ENCODE measurements around the gene TMEM263. TPM values are rescaled to one million over a fixed set of nuclear protein-coding genes. Genes with fewer than 3 reads are reported as not detected.

TMEM263 gene
- total RNA-seq = 25.3 TPM
- 46.4 TPM for polyA plus RNA-seq
- long read RNA-seq, donor 1 = 0 reads
- long read RNA-seq, donor 2 = 0 reads
- long read RNA-seq, donor 3, transcript TMEM263-201 (4 exons, 3,362 nt) = major isoform, 10 of 16 reads
- long read RNA-seq, donor 3, partial matches to known transcripts = 0 of 16 reads
- long read RNA-seq, donor 3, other reads (novel, unspliced or antisense) = 0 of 16 reads
- long read RNA-seq, donor 4, partial matches to known transcripts = 0 of 2 reads
- long read RNA-seq, donor 4, other reads (novel, unspliced or antisense) = 0 of 2 reads
- long read RNA-seq, donor 5, transcript TMEM263-201 (4 exons, 3,362 nt) = major isoform, 5 of 12 reads
- long read RNA-seq, donor 5, transcript TMEM263-204 (3 exons, 3,349 nt) = major isoform, 5 of 12 reads
- long read RNA-seq, donor 5, partial matches to known transcripts = 0 of 12 reads
- long read RNA-seq, donor 5, other reads (novel, unspliced or antisense) = 0 of 12 reads
- long read RNA-seq, donor 6, transcript TMEM263-204 (3 exons, 3,349 nt) = major isoform, 11 of 13 reads
- long read RNA-seq, donor 6, partial matches to known transcripts = 0 of 13 reads
- long read RNA-seq, donor 6, other reads (novel, unspliced or antisense) = 0 of 13 reads
- long read RNA-seq, donor 7, transcript TMEM263-201 (4 exons, 3,362 nt) = minor isoform, 6 of 29 reads
- long read RNA-seq, donor 7, transcript TMEM263-204 (3 exons, 3,349 nt) = major isoform, 19 of 29 reads
- long read RNA-seq, donor 7, partial matches to known transcripts = 0 of 29 reads
- long read RNA-seq, donor 7, other reads (novel, unspliced or antisense) = 0 of 29 reads
- long read RNA-seq, donor 8, transcript TMEM263-204 (3 exons, 3,349 nt) = major isoform, 7 of 9 reads
- long read RNA-seq, donor 8, partial matches to known transcripts = 0 of 9 reads
- long read RNA-seq, donor 8, other reads (novel, unspliced or antisense) = 0 of 9 reads
- long read RNA-seq, donor 9, transcript TMEM263-201 (4 exons, 3,362 nt) = major isoform, 8 of 16 reads
- long read RNA-seq, donor 9, transcript TMEM263-204 (3 exons, 3,349 nt) = minor isoform, 7 of 16 reads
- long read RNA-seq, donor 9, partial matches to known transcripts = 0 of 16 reads
- long read RNA-seq, donor 9, other reads (novel, unspliced or antisense) = 0 of 16 reads
- long read RNA-seq, donor 10, transcript TMEM263-201 (4 exons, 3,362 nt) = major isoform, 7 of 13 reads
- long read RNA-seq, donor 10, transcript TMEM263-204 (3 exons, 3,349 nt) = minor isoform, 5 of 13 reads
- long read RNA-seq, donor 10, partial matches to known transcripts = 0 of 13 reads
- long read RNA-seq, donor 10, other reads (novel, unspliced or antisense) = 0 of 13 reads

GRCh38 chr12:106955377-106956047 is at the start of gene TMEM263:
Gene TMEM263, plus strand, starts transcription at chr12:106955907. Its CDS starts 11,210 bp downstream, at chr12:106967117.
- Histone ChIP-seq H3K27me3 (ENCODE audit: control insufficient read depth in 2 of 2, insufficient read depth in 1 of 2, low read length in 1 of 2) (no peaks in the 10 kb centered on the region), H3K27ac (ENCODE audit: low read depth in 1 of 2, low read length in 1 of 2) (peak within 1 kb of the TSS; percentile 89 to 95), H3K4me1 (ENCODE audit: control insufficient read depth in 2 of 2, insufficient read depth in 2 of 2, low read length in 2 of 2) (peaks cover 7% of the 10 kb centered on the region in 2 donors), H3K4me3 (ENCODE audit: low read length in 2 of 2) (peak within 1 kb of the TSS; percentile 89 to 99), H3K9me3 (ENCODE audit: control insufficient read depth in 2 of 2, insufficient read depth in 1 of 2, low read length in 1 of 2) (no peaks in the 10 kb centered on the region), H3K36me3 (ENCODE audit: control insufficient read depth in 2 of 2, insufficient read depth in 2 of 2, low read length in 1 of 2) (no peaks in the 10 kb centered on the region)
- WGBS = under 1% methylated on average over 88 of the region's 88 CpGs
- peak; percentile 74 to 97 (median 94) for DNase-seq (ENCODE audit: low read depth in 6 of 9, low spot score in 9 of 9)

- H3K4me3 ChIP-seq (ENCODE audit: low read length in 2 of 2) = no peak overlapping the region
- 76% methylated on average over 2 of the region's 2 CpGs for WGBS
- DNase-seq (ENCODE audit: low read depth in 6 of 9, low spot score in 9 of 9) = no peak
- H3K36me3 ChIP-seq (ENCODE audit: control insufficient read depth in 2 of 2, insufficient read depth in 2 of 2, low read length in 1 of 2) = no peaks in the 10 kb centered on the region
- H3K27ac ChIP-seq (ENCODE audit: low read depth in 1 of 2, low read length in 1 of 2) = no peak overlapping the region
- no peaks in the 10 kb centered on the region for H3K9me3 ChIP-seq (ENCODE audit: control insufficient read depth in 2 of 2, insufficient read depth in 1 of 2, low read length in 1 of 2)
- H3K4me1 ChIP-seq (ENCODE audit: control insufficient read depth in 2 of 2, insufficient read depth in 2 of 2, low read length in 2 of 2) = peaks cover 0 to 4% of the 10 kb centered on the region in 2 donors
- H3K27me3 ChIP-seq (ENCODE audit: control insufficient read depth in 2 of 2, insufficient read depth in 1 of 2, low read length in 1 of 2) = peaks cover 11 to 32% of the 10 kb centered on the region in 2 donors
Observed at GRCh38 chr12:106906715-106907114, 49.0 kb upstream of the TMEM263 start.

- Histone ChIP-seq H3K4me3 (ENCODE audit: low read length in 2 of 2) (no peak overlapping the region), H3K27me3 (ENCODE audit: control insufficient read depth in 2 of 2, insufficient read depth in 1 of 2, low read length in 1 of 2) (peaks cover 11 to 27% of the 10 kb centered on the region in 2 donors), H3K36me3 (ENCODE audit: control insufficient read depth in 2 of 2, insufficient read depth in 2 of 2, low read length in 1 of 2) (no peaks in the 10 kb centered on the region), H3K4me1 (ENCODE audit: control insufficient read depth in 2 of 2, insufficient read depth in 2 of 2, low read length in 2 of 2) (peaks cover 0 to 4% of the 10 kb centered on the region in 2 donors), H3K27ac (ENCODE audit: low read depth in 1 of 2, low read length in 1 of 2) (no peak overlapping the region), H3K9me3 (ENCODE audit: control insufficient read depth in 2 of 2, insufficient read depth in 1 of 2, low read length in 1 of 2) (no peaks in the 10 kb centered on the region)
- WGBS = 40% methylated on average over 5 of the region's 5 CpGs
- no peak for DNase-seq (ENCODE audit: low read depth in 6 of 9, low spot score in 9 of 9)
Observed at GRCh38 chr12:106907411-106907810, 48.3 kb upstream of the TMEM263 start.

GRCh38 chr12:106907846-106908245 is 47.9 kb upstream of the TMEM263 start:
- H3K27me3 ChIP-seq (ENCODE audit: control insufficient read depth in 2 of 2, insufficient read depth in 1 of 2, low read length in 1 of 2) = peaks cover 10 to 23% of the 10 kb centered on the region in 2 donors
- WGBS = 86% methylated on average over 4 of the region's 4 CpGs

GRCh38 chr12:106908561-106908960 is 47.1 kb upstream of the TMEM263 start:
- H3K27ac ChIP-seq (ENCODE audit: low read depth in 1 of 2, low read length in 1 of 2) = no peak overlapping the region
- H3K36me3 ChIP-seq (ENCODE audit: control insufficient read depth in 2 of 2, insufficient read depth in 2 of 2, low read length in 1 of 2) = no peaks in the 10 kb centered on the region
- H3K27me3 ChIP-seq (ENCODE audit: control insufficient read depth in 2 of 2, insufficient read depth in 1 of 2, low read length in 1 of 2) = peaks cover 4 to 21% of the 10 kb centered on the region in 2 donors
- H3K9me3 ChIP-seq (ENCODE audit: control insufficient read depth in 2 of 2, insufficient read depth in 1 of 2, low read length in 1 of 2) = no peaks in the 10 kb centered on the region
- H3K4me3 ChIP-seq (ENCODE audit: low read length in 2 of 2) = no peak overlapping the region
- no peak for DNase-seq (ENCODE audit: low read depth in 6 of 9, low spot score in 9 of 9)
- no peaks in the 10 kb centered on the region for H3K4me1 ChIP-seq (ENCODE audit: control insufficient read depth in 2 of 2, insufficient read depth in 2 of 2, low read length in 2 of 2)
- WGBS = 79% methylated on average over 3 of the region's 3 CpGs

More at GRCh38 chr12:106907846-106908245, 47.9 kb upstream of the TMEM263 start:
- DNase-seq (ENCODE audit: low read depth in 6 of 9, low spot score in 9 of 9) = no peak
- Histone ChIP-seq H3K4me3 (ENCODE audit: low read length in 2 of 2) (no peak overlapping the region), H3K27ac (ENCODE audit: low read depth in 1 of 2, low read length in 1 of 2) (no peak overlapping the region), H3K36me3 (ENCODE audit: control insufficient read depth in 2 of 2, insufficient read depth in 2 of 2, low read length in 1 of 2) (no peaks in the 10 kb centered on the region), H3K9me3 (ENCODE audit: control insufficient read depth in 2 of 2, insufficient read depth in 1 of 2, low read length in 1 of 2) (no peaks in the 10 kb centered on the region), H3K4me1 (ENCODE audit: control insufficient read depth in 2 of 2, insufficient read depth in 2 of 2, low read length in 2 of 2) (peaks cover 0 to 4% of the 10 kb centered on the region in 2 donors)

GRCh38 chr12:106910202-106910601 is 45.5 kb upstream of the TMEM263 start:
- H3K36me3 ChIP-seq (ENCODE audit: control insufficient read depth in 2 of 2, insufficient read depth in 2 of 2, low read length in 1 of 2) = no peaks in the 10 kb centered on the region
- H3K4me1 ChIP-seq (ENCODE audit: control insufficient read depth in 2 of 2, insufficient read depth in 2 of 2, low read length in 2 of 2) = peaks cover 4 to 6% of the 10 kb centered on the region in 2 donors
- no peak overlapping the region for H3K27ac ChIP-seq (ENCODE audit: low read depth in 1 of 2, low read length in 1 of 2)
- WGBS = 93% methylated on average over 1 of the region's 1 CpG
- H3K27me3 ChIP-seq (ENCODE audit: control insufficient read depth in 2 of 2, insufficient read depth in 1 of 2, low read length in 1 of 2) = peaks cover 0 to 18% of the 10 kb centered on the region in 2 donors
- DNase-seq (ENCODE audit: low read depth in 6 of 9, low spot score in 9 of 9) = no peak
- H3K4me3 ChIP-seq (ENCODE audit: low read length in 2 of 2) = no peak overlapping the region
- H3K9me3 ChIP-seq (ENCODE audit: control insufficient read depth in 2 of 2, insufficient read depth in 1 of 2, low read length in 1 of 2) = no peaks in the 10 kb centered on the region

DNA sequence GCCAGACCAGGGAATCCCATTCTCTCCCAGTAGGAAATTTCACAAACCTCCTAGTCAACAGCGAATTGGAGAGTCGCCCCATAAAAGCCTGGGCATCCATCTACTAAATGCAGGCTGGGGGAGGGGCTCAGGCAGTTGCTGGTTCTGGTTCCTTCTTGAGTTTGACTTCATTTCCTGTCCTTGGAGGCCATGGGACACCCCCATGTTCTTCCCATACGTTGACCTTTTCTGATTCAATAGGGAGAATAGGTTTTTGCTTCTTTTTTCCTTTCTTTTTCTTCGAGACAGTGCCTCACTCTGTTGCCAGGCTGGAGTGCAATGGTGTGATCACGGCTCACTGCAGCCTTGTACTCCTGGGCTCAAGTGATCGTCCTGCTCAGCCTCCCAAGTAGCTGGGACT is 44.1 kb upstream of the TMEM263 start:
- Histone ChIP-seq H3K9me3 (ENCODE audit: control insufficient read depth in 2 of 2, insufficient read depth in 1 of 2, low read length in 1 of 2) (no peaks in the 10 kb centered on the region), H3K27me3 (ENCODE audit: control insufficient read depth in 2 of 2, insufficient read depth in 1 of 2, low read length in 1 of 2) (peaks cover 0 to 15% of the 10 kb centered on the region in 2 donors), H3K27ac (ENCODE audit: low read depth in 1 of 2, low read length in 1 of 2) (no peak overlapping the region), H3K4me3 (ENCODE audit: low read length in 2 of 2) (no peak overlapping the region), H3K36me3 (ENCODE audit: control insufficient read depth in 2 of 2, insufficient read depth in 2 of 2, low read length in 1 of 2) (no peaks in the 10 kb centered on the region), H3K4me1 (ENCODE audit: control insufficient read depth in 2 of 2, insufficient read depth in 2 of 2, low read length in 2 of 2) (peaks cover 7 to 10% of the 10 kb centered on the region in 2 donors)
- 74% methylated on average over 6 of the region's 6 CpGs for WGBS
- DNase-seq (ENCODE audit: low read depth in 6 of 9, low spot score in 9 of 9) = no peak

DNA sequence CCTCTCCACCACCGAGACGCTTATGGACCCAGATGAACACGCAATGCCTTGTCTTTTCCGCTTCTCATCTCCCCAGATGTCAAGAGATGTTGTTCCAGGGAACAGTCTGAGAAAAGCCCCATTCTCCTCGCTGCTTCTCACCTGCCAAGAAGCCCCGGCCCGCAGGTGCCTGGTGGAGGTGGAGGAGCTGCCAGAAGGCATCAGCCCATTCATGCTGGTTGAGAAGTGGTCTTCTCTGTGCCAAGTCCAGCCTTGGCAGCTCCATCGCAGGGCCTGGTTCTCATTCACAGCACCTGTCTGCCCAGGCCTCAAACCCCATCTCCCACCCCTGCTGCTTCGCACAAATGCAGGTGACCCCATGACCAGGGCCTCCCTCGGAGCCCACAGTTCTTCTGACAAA is 42.3 kb upstream of the TMEM263 start:
- no peak overlapping the region for H3K27ac ChIP-seq (ENCODE audit: low read depth in 1 of 2, low read length in 1 of 2)
- H3K27me3 ChIP-seq (ENCODE audit: control insufficient read depth in 2 of 2, insufficient read depth in 1 of 2, low read length in 1 of 2) = peaks cover 0 to 23% of the 10 kb centered on the region in 2 donors
- WGBS = 96% methylated on average over 10 of the region's 10 CpGs

More for the DNA sequence above, 42.3 kb upstream of the TMEM263 start:
- Histone ChIP-seq H3K9me3 (ENCODE audit: control insufficient read depth in 2 of 2, insufficient read depth in 1 of 2, low read length in 1 of 2) (no peaks in the 10 kb centered on the region), H3K36me3 (ENCODE audit: control insufficient read depth in 2 of 2, insufficient read depth in 2 of 2, low read length in 1 of 2) (no peaks in the 10 kb centered on the region), H3K4me1 (ENCODE audit: control insufficient read depth in 2 of 2, insufficient read depth in 2 of 2, low read length in 2 of 2) (peaks cover 7 to 10% of the 10 kb centered on the region in 2 donors), H3K4me3 (ENCODE audit: low read length in 2 of 2) (no peak overlapping the region)
- DNase-seq (ENCODE audit: low read depth in 6 of 9, low spot score in 9 of 9) = no peak

Data from thymus (tissue), 14 donors.